Neural crest cell (in vitro differentiated cells): ENCODE data around the gene STK11. TPM values are rescaled to one million over a fixed set of nuclear protein-coding genes. Genes with fewer than 3 reads are reported as not detected.
A peak's percentile ranks its signal among the peaks of the same experiment; 100 is the strongest.

Source experiments
- DNase-seq: peaks from one replicate; pipeline ENCODE4 v3.0.0; 2021; ENCODE audit warnings: low read depth, mixed read lengths, low spot score
- H3K27ac Mint-ChIP-seq: one replicate; pipeline ENCODE4 v1.8.0; 2021; ENCODE audit warnings: mild to moderate bottlenecking, mixed read lengths; ENCODE audit not compliant: unreplicated experiment
- H3K27me3 Mint-ChIP-seq: 2 replicates; pipeline ENCODE4 v1.8.0; 2021; ENCODE audit warnings: low read depth, mild to moderate bottlenecking, mixed read lengths
- H3K36me3 Mint-ChIP-seq: 2 replicates; pipeline ENCODE4 v1.8.0; 2021; ENCODE audit warnings: low read depth, mild to moderate bottlenecking, mixed read lengths
- H3K4me1 Mint-ChIP-seq: 2 replicates; pipeline ENCODE4 v1.8.0; 2021; ENCODE audit warnings: mixed read lengths
- H3K4me3 Mint-ChIP-seq: one replicate; pipeline ENCODE4 v1.8.0; 2021; ENCODE audit warnings: mild to moderate bottlenecking, mixed read lengths
- H3K9me3 Mint-ChIP-seq: 2 replicates; pipeline ENCODE4 v1.8.0; 2021; ENCODE audit warnings: mixed read lengths
- CTCF ChIP-seq: fragments of 200-600 bp; sonication (generic); conservative IDR thresholded peaks from 2 replicates; pipeline ENCODE4 v1.5.0; 2021; ENCODE audit warnings: antibody characterized with exemption, mild to moderate bottlenecking
- total RNA-seq: library from RNA; stranded (reverse); gene quantifications from 2 replicates; pipeline ENCODE4 v1.2.1, GENCODE V29; 2021

The STK11 gene
- total RNA-seq, 1 donor from 2014 or later: 60.2 TPM

- no peaks in the 10 kb centered on the region for H3K9me3 Mint-ChIP-seq
- no peak for TF ChIP-seq CTCF
- peaks cover 40% of the 10 kb centered on the region for H3K4me1 Mint-ChIP-seq
- H3K27ac Mint-ChIP-seq: no peak overlapping the region
- H3K27me3 Mint-ChIP-seq: no peaks in the 10 kb centered on the region
- DNase-seq: no peak
- peaks cover 2% of the 10 kb centered on the region for H3K36me3 Mint-ChIP-seq
- H3K4me3 Mint-ChIP-seq: peak overlapping the region; percentile 72
Measured at GRCh38 chr19:1210227-1210538, 4.6 kb downstream of the STK11 start.

GRCh38 chr19:1211494-1212234, 6.1 kb downstream of the STK11 start:
- Mint-ChIP-seq H3K27ac (peak overlapping the region; percentile 89), H3K9me3 (no peaks in the 10 kb centered on the region), H3K27me3 (no peaks in the 10 kb centered on the region), H3K4me1 (peaks cover 37% of the 10 kb centered on the region), H3K36me3 (peaks cover 2% of the 10 kb centered on the region), H3K4me3 (peak overlapping the region; percentile 77)
- no peak for TF ChIP-seq CTCF
- DNase-seq: no peak

- no peak overlapping the region for H3K27ac Mint-ChIP-seq
- no peak for TF ChIP-seq CTCF
- H3K4me1 Mint-ChIP-seq: peaks cover 29% of the 10 kb centered on the region
- H3K27me3 Mint-ChIP-seq: no peaks in the 10 kb centered on the region
- H3K4me3 Mint-ChIP-seq: peak overlapping the region; percentile 59
- H3K36me3 Mint-ChIP-seq: peaks cover 2% of the 10 kb centered on the region
- H3K9me3 Mint-ChIP-seq: no peaks in the 10 kb centered on the region
- DNase-seq: no peak
Measured at GRCh38 chr19:1213391-1214286, 8.1 kb downstream of the STK11 start.

GRCh38 chr19:1214299-1214861, 8.8 kb downstream of the STK11 start:
- Mint-ChIP-seq H3K36me3 (peaks cover 2% of the 10 kb centered on the region), H3K27ac (peak overlapping the region; percentile 88), H3K4me1 (peaks cover 29% of the 10 kb centered on the region), H3K9me3 (no peaks in the 10 kb centered on the region), H3K27me3 (no peaks in the 10 kb centered on the region), H3K4me3 (no peak overlapping the region)
- DNase-seq: no peak
- no peak for TF ChIP-seq CTCF

GRCh38 chr19:1214862-1215731, 9.5 kb downstream of the STK11 start:
- no peaks in the 10 kb centered on the region for H3K27me3 Mint-ChIP-seq
- H3K4me1 Mint-ChIP-seq: peaks cover 24% of the 10 kb centered on the region
- H3K9me3 Mint-ChIP-seq: no peaks in the 10 kb centered on the region
- peaks cover 2% of the 10 kb centered on the region for H3K36me3 Mint-ChIP-seq
- DNase-seq: no peak
- no peak for TF ChIP-seq CTCF
- no peak overlapping the region for H3K27ac Mint-ChIP-seq
- no peak overlapping the region for H3K4me3 Mint-ChIP-seq
